ENCODE data around the gene CAND2.
A peak's percentile ranks its signal among the peaks of the same experiment; 100 is the strongest.

The CAND2 gene

GRCh38 chr3:12868039-12869034 lies 71.9 kb downstream of the CAND2 start:
- H3K9me3 Mint-ChIP-seq: peaks cover 2% of the 10 kb centered on the region
- peaks cover 31% of the 10 kb centered on the region for H3K27me3 Mint-ChIP-seq (ENCODE audit: low read depth)
- peak overlapping the region; percentile 73 to 80 (median 78) for H3K4me3 Mint-ChIP-seq
- TF ChIP-seq, protein P1, sequence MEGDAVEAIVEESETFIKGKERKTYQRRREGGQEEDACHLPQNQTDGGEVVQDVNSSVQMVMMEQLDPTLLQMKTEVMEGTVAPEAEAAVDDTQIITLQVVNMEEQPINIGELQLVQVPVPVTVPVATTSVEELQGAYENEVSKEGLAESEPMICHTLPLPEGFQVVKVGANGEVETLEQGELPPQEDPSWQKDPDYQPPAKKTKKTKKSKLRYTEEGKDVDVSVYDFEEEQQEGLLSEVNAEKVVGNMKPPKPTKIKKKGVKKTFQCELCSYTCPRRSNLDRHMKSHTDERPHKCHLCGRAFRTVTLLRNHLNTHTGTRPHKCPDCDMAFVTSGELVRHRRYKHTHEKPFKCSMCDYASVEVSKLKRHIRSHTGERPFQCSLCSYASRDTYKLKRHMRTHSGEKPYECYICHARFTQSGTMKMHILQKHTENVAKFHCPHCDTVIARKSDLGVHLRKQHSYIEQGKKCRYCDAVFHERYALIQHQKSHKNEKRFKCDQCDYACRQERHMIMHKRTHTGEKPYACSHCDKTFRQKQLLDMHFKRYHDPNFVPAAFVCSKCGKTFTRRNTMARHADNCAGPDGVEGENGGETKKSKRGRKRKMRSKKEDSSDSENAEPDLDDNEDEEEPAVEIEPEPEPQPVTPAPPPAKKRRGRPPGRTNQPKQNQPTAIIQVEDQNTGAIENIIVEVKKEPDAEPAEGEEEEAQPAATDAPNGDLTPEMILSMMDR (IDR thresholded peaks at IDR 0.05; ENCODE audit: unreplicated experiment in 3 of 3): peak; percentile 88 to 93 (median 92)
- peaks cover 34% of the 10 kb centered on the region for H3K4me1 Mint-ChIP-seq
- no peaks in the 10 kb centered on the region for H3K36me3 Mint-ChIP-seq (ENCODE audit: low read depth)
- H3K27ac Mint-ChIP-seq: peak overlapping the region in 2 of 3 experiments; percentile 6 to 34

DNA sequence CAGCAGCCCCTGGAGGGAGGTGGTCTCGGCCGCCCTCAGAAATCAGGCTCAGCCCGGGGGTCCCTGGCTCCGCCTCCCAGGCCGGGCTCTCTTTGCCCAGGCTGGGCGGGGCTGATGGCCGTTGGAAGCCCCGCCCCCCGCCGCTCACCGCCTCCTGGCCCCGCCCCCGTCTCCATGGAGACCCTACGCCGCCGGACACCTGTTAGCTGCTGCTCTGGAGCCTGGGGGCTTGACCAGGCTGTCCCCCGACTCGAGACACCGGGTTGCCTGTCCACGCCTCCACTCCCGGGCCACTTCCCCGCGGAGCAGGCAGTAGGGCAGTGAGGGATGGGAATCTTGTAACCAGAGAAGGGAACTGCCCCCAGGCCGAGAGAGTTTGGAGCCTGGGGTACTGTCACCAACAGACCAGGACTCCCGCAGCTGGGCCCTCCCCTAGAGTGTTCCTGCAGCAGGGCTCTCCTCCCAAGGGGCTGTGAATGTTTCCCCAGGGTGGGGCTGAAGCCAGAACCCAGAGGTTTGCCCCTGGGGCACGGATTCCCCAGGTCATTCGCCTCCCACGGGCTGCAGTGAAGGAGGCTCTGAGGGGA lies 72.6 kb downstream of the CAND2 start:
- Mint-ChIP-seq H3K4me1 (peaks cover 34% of the 10 kb centered on the region), H3K9me3 (peaks cover 2% of the 10 kb centered on the region), H3K36me3 (ENCODE audit: low read depth) (no peaks in the 10 kb centered on the region), H3K27me3 (ENCODE audit: low read depth) (peaks cover 35% of the 10 kb centered on the region), H3K27ac (no peak overlapping the region), H3K4me3 (peak overlapping the region in 2 of 3 experiments; percentile 53 to 59)
- TF ChIP-seq, protein P1 (IDR thresholded peaks at IDR 0.05; ENCODE audit: unreplicated experiment in 3 of 3): no peak

DNA sequence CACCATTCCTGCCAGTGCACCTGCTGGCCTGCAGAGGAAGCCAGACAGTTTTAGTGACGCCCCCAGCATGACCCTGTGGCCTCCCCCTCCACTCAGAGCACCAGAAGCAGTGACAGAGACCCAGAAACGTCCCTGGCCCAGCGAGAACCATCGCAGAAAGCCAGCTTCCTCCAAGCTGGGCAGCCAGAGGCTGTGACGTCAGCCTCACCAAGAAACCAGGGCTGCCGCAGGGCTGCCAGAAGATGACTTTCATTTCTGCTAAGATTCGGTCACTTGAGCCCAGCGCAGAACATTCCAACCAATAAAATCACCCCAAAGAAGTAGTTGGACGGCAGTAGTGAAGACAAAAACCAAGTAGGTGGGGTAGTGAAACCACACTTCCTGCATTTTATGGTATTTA lies 74.5 kb downstream of the CAND2 start:
- H3K27me3 Mint-ChIP-seq (ENCODE audit: low read depth): peaks cover 35% of the 10 kb centered on the region
- no peak overlapping the region for H3K27ac Mint-ChIP-seq
- peaks cover 34% of the 10 kb centered on the region for H3K4me1 Mint-ChIP-seq
- no peaks in the 10 kb centered on the region for H3K9me3 Mint-ChIP-seq
- TF ChIP-seq, protein P1 (IDR thresholded peaks at IDR 0.05; ENCODE audit: unreplicated experiment in 3 of 3): no peak
- H3K4me3 Mint-ChIP-seq: no peak overlapping the region
- no peaks in the 10 kb centered on the region for H3K36me3 Mint-ChIP-seq (ENCODE audit: low read depth)

GRCh38 chr3:12871404-12871983 lies 75.0 kb downstream of the CAND2 start:
- Mint-ChIP-seq H3K36me3 (ENCODE audit: low read depth) (no peaks in the 10 kb centered on the region), H3K9me3 (no peaks in the 10 kb centered on the region), H3K4me3 (no peak overlapping the region), H3K4me1 (peaks cover 34% of the 10 kb centered on the region), H3K27ac (no peak overlapping the region), H3K27me3 (ENCODE audit: low read depth) (peaks cover 35% of the 10 kb centered on the region)
- TF ChIP-seq, protein P1 (IDR thresholded peaks at IDR 0.05; ENCODE audit: unreplicated experiment in 3 of 3): no peak

GRCh38 chr3:12875857-12876836 lies 79.7 kb downstream of the CAND2 start:
- no peaks in the 10 kb centered on the region for H3K36me3 Mint-ChIP-seq (ENCODE audit: low read depth)
- H3K4me3 Mint-ChIP-seq: peak overlapping the region in 2 of 3 experiments; percentile 23 to 66
- no peak overlapping the region for H3K27ac Mint-ChIP-seq
- H3K4me1 Mint-ChIP-seq: peaks cover 16% of the 10 kb centered on the region
- peaks cover 18% of the 10 kb centered on the region for H3K27me3 Mint-ChIP-seq (ENCODE audit: low read depth)
- no peaks in the 10 kb centered on the region for H3K9me3 Mint-ChIP-seq
- TF ChIP-seq, protein P1 (IDR thresholded peaks at IDR 0.05; ENCODE audit: unreplicated experiment in 3 of 3): peak in 1 of 3 experiments; percentile 41
